ENCODE results near the gene CGNL1. TPM values are rescaled to one million over a fixed set of nuclear protein-coding genes. Genes with fewer than 3 reads are reported as not detected.

CGNL1 gene
- polyA plus RNA-seq, 2 of the 4 experiments (the other 2 are of a cell fraction), result 1.4 to 1.8 TPM

- no peak overlapping the region for H3K4me2 ChIP-seq
- ATAC-seq (no peak), FAIRE-seq (no peak), DNase-seq (ENCODE audit: low read depth in 1 of 2, low spot score in 1 of 2) (no peak)
- 77% methylated on average over 5 of the region's 5 CpGs for WGBS (ENCODE audit: missing lambda C conversion rate)
- CTCF ChIA-PET, result interaction anchor here (0.6 to 7.5 kb wide), 9 partner anchors 8 to 268 kb away, joined by 3 to 45 read pairs (median 3); no protein-coding TSS in a partner anchor
- TF ChIP-seq GATA3 (IDR thresholded peaks at IDR 0.05; ENCODE audit: borderline replicate concordance), result no peak
- no peak for TF ChIP-seq HOXB13 (CRISPR knock-in tag; IDR thresholded peaks at IDR 0.05; ENCODE audit: low read depth)
- no peak for TF ChIP-seq ZNF302 (CRISPR knock-in tag; IDR thresholded peaks at IDR 0.05)
- TF ChIP-seq NR3C1 (IDR thresholded peaks at IDR 0.05), result no peak
- TF ChIP-seq SREBF2 (IDR thresholded peaks at IDR 0.05), result no peak
- no peak for TF ChIP-seq RNF2 (IDR thresholded peaks at IDR 0.05; ENCODE audit: borderline replicate concordance, low read depth)
- TF ChIP-seq FOSB (CRISPR knock-in tag; IDR thresholded peaks at IDR 0.05), result no peak
- TF ChIP-seq, protein P1, sequence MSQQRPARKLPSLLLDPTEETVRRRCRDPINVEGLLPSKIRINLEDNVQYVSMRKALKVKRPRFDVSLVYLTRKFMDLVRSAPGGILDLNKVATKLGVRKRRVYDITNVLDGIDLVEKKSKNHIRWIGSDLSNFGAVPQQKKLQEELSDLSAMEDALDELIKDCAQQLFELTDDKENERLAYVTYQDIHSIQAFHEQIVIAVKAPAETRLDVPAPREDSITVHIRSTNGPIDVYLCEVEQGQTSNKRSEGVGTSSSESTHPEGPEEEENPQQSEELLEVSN (IDR thresholded peaks at IDR 0.05; ENCODE audit: borderline replicate concordance, low read depth), result no peak
- TF ChIP-seq KDM5A (IDR thresholded peaks at IDR 0.05), result no peak
- TF ChIP-seq RARB (CRISPR knock-in tag; IDR thresholded peaks at IDR 0.05), result no peak
- TF ChIP-seq, protein P2, sequence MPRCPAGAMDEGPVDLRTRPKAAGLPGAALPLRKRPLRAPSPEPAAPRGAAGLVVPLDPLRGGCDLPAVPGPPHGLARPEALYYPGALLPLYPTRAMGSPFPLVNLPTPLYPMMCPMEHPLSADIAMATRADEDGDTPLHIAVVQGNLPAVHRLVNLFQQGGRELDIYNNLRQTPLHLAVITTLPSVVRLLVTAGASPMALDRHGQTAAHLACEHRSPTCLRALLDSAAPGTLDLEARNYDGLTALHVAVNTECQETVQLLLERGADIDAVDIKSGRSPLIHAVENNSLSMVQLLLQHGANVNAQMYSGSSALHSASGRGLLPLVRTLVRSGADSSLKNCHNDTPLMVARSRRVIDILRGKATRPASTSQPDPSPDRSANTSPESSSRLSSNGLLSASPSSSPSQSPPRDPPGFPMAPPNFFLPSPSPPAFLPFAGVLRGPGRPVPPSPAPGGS (IDR thresholded peaks at IDR 0.05), result no peak
- no peak for TF ChIP-seq HES2 (IDR thresholded peaks at IDR 0.05)
- TF ChIP-seq PHF8 (IDR thresholded peaks at IDR 0.05; ENCODE audit: borderline replicate concordance, low read depth), result no peak
- no peak for TF ChIP-seq TP53 (CRISPR knock-in tag; IDR thresholded peaks at IDR 0.05)
- TF ChIP-seq REST (IDR thresholded peaks at IDR 0.05), result no peak
- no peak for TF ChIP-seq SMC3 (IDR thresholded peaks at IDR 0.05)
- TF ChIP-seq ESRRA (IDR thresholded peaks at IDR 0.05; ENCODE audit: borderline replicate concordance, low read length), result no peak
- H3K9me3 ChIP-seq, result no peaks in the 10 kb centered on the region
- H3K4me3 ChIP-seq, result no peak overlapping the region
- POLR2A ChIA-PET, result no interaction called here
- H3K4me1 ChIP-seq, result peaks cover 4% of the 10 kb centered on the region; the same call in 1 of the 3 replicates
- no peak overlapping the region for H3K27ac ChIP-seq
Measured at GRCh38 chr15:57592836-57593420, 216.6 kb downstream of the CGNL1 start.

GRCh38 chr15:57594479-57594878 is 218.2 kb downstream of the CGNL1 start:
- no peaks in the 10 kb centered on the region for H3K9me3 ChIP-seq
- ChIA-PET POLR2A (no interaction called here), CTCF (interaction anchor here (1.0 to 7.5 kb wide), 3 partner anchors 10 to 16 kb away, joined by 3 to 45 read pairs (median 4); no protein-coding TSS in a partner anchor)
- no peak overlapping the region for H3K4me3 ChIP-seq
- TF ChIP-seq SMC3 (IDR thresholded peaks at IDR 0.05), result no peak
- peak; percentile 58 to 66; a peak in 3 of 4 replicates for TF ChIP-seq CEBPB (IDR thresholded peaks at IDR 0.05)
- FAIRE-seq (no peak), DNase-seq (ENCODE audit: low read depth in 1 of 2, low spot score in 1 of 2) (no peak), ATAC-seq (no peak)
- 83% methylated on average over 6 of the region's 6 CpGs for WGBS (ENCODE audit: missing lambda C conversion rate)
- peaks cover 9% of the 10 kb centered on the region; the same call in 1 of the 3 replicates for H3K4me1 ChIP-seq
- H3K4me2 ChIP-seq, result no peak overlapping the region
- no peak overlapping the region for H3K27ac ChIP-seq
